GM12878 (cell line): ENCODE measurements around the gene SESN1. TPM values are rescaled to one million over a fixed set of nuclear protein-coding genes. Genes with fewer than 3 reads are reported as not detected.

Experiments
- ATAC-seq: fragments of 200-7000 bp; cut with Tn5 transposase; 3 replicates; pipeline ENCODE4 v1.9.1; 2020; ENCODE audit warnings: mild to moderate bottlenecking, moderate library complexity
- BruUV-seq: library from RNA; stranded (reverse); fragments of 400-500 nt; replicated peaks from 2 replicates; lab custom pipeline; 2021; lab: Mats Ljungman, UMichigan
- CTCF ChIA-PET: fragments of 300-600 bp; sonication (Branson Sonifier 250); formaldehyde crosslinking; extraction: SDS; loops from one replicate; lab custom pipeline; 2021; ENCODE audit warnings: inconsistent platforms; lab: Yijun Ruan, JAX
- POLR2A ChIA-PET: fragments of 350-600 bp; formaldehyde crosslinking; extraction: SDS; loops from one replicate; lab custom pipeline; 2021; ENCODE audit warnings: inconsistent platforms; lab: Charles Lee
- RAD21 ChIA-PET: fragments of 300-600 bp; sonication (Branson Sonifier 250); formaldehyde crosslinking; loops from one replicate; lab custom pipeline; 2023; ENCODE audit warnings: antibody characterized with exemption; ENCODE audit not compliant: unreplicated experiment; lab: Charles Lee
- SMC1A ChIA-PET: fragments of 300-600 bp; sonication (Branson Sonifier 250); formaldehyde crosslinking; loops from one replicate; lab custom pipeline; 2023; ENCODE audit not compliant: unreplicated experiment, uncharacterized antibody; lab: Charles Lee
- DNase-seq: peaks from one replicate; pipeline ENCODE4 v3.0.0-alpha.2; 2011; ENCODE audit warnings: low read depth, low spot score
- FAIRE-seq: peaks from 3 replicates; lab custom pipeline; 2011; peaks lifted over from hg19 to GRCh38; lab: Jason Lieb, UNC
- H2AFZ ChIP-seq: 2 replicates; pipeline ENCODE4 v1.6.0; 2011; ENCODE audit warnings: low read depth, low read length, control low read depth; ENCODE audit not compliant: control insufficient read depth
- H3K27ac ChIP-seq: 2 replicates; pipeline ENCODE4 v1.5.1; 2011; ENCODE audit warnings: control low read depth; ENCODE audit not compliant: control insufficient read depth, insufficient read depth
- H3K27me3 ChIP-seq, 2 experiments: replicated peaks in 1 of 2; 2 replicates each; pipeline versions ENCODE4 v1.6.0 to v1.6.1; 2011; ENCODE audit warnings: low read length in 1 of 2; ENCODE audit not compliant: control insufficient read depth in 2 of 2, insufficient read depth in 2 of 2
- H3K36me3 ChIP-seq, 2 experiments: 2 replicates each; pipeline ENCODE4 v1.5.1; 2011; ENCODE audit warnings: low read length in 1 of 2; ENCODE audit not compliant: control insufficient read depth in 2 of 2, insufficient read depth in 2 of 2
- H3K4me1 ChIP-seq: 2 replicates; pipeline ENCODE4 v1.6.1; 2011; ENCODE audit warnings: mild to moderate bottlenecking, low read length, moderate library complexity, mixed read lengths; ENCODE audit not compliant: control insufficient read depth, insufficient read depth
- H3K4me2 ChIP-seq: 2 replicates; pipeline ENCODE4 v1.6.0; 2011; ENCODE audit warnings: control low read depth; ENCODE audit not compliant: control insufficient read depth, insufficient read depth
- H3K4me3 ChIP-seq: fragments of 200-600 bp; sonication (generic); 2 replicates; pipeline ENCODE4 v1.5.1; 2016
- H3K79me2 ChIP-seq: 2 replicates; pipeline ENCODE4 v1.6.0; 2011; ENCODE audit warnings: low read length; ENCODE audit not compliant: control insufficient read depth, insufficient read depth
- H3K9ac ChIP-seq: 2 replicates; pipeline ENCODE4 v1.8.0; 2011; ENCODE audit warnings: low read length, control low read depth, mixed read lengths; ENCODE audit not compliant: control insufficient read depth, insufficient read depth
- H3K9me3 ChIP-seq: replicated peaks from 3 replicates; pipeline ENCODE4 v1.5.1; 2011; ENCODE audit warnings: mild to moderate bottlenecking, low read length; ENCODE audit not compliant: control insufficient read depth, insufficient read depth
- H4K20me1 ChIP-seq: 2 replicates; pipeline ENCODE4 v1.6.0; 2011; ENCODE audit not compliant: control insufficient read depth, insufficient read depth
- CBX5 ChIP-seq: sonication (generic); IDR thresholded peaks from 2 replicates; pipeline ENCODE4 v1.6.1; 2016; ENCODE audit warnings: low read depth, moderate library complexity, mild to moderate bottlenecking, inconsistent platforms
- EZH2 ChIP-seq: IDR thresholded peaks from 2 replicates; pipeline ENCODE4 v1.6.1; 2012; ENCODE audit warnings: low read depth, mild to moderate bottlenecking, control low read depth, inconsistent platforms, low read length, borderline replicate concordance; ENCODE audit not compliant: control insufficient read depth
- HSF1 ChIP-seq: fragments of 150-350 bp; IDR thresholded peaks from 2 replicates; pipeline ENCODE4 v1.6.1; 2014; ENCODE audit warnings: mild to moderate bottlenecking, low read depth, low read length
- JUND ChIP-seq: IDR thresholded peaks from 2 replicates; pipeline ENCODE4 v1.6.1; 2012; ENCODE audit warnings: low read depth, mild to moderate bottlenecking, low read length, improper control_type of control experiment, moderate library complexity
- MEF2A ChIP-seq: IDR thresholded peaks from 2 replicates; pipeline ENCODE4 v1.6.1; 2011; ENCODE audit warnings: low read depth, mild to moderate bottlenecking, low read length, moderate library complexity; ENCODE audit not compliant: insufficient read depth
- MEF2B ChIP-seq: fragments of 450-650 bp; IDR thresholded peaks from 2 replicates; pipeline ENCODE4 v1.6.1; 2018; ENCODE audit warnings: mild to moderate bottlenecking, moderate library complexity; ENCODE audit not compliant: partially characterized antibody, poor library complexity, severe bottlenecking
- RCOR1 ChIP-seq: conservative IDR thresholded peaks from 2 replicates; pipeline ENCODE4 v1.6.1; 2012; ENCODE audit warnings: low read depth, low read length, improper control_type of control experiment
- RELA ChIP-seq: fragments of 450-650 bp; IDR thresholded peaks from 2 replicates; pipeline ENCODE4 v1.8.0; 2014; ENCODE audit warnings: borderline replicate concordance; ENCODE audit not compliant: partially characterized antibody
- USF1 ChIP-seq: IDR thresholded peaks from 2 replicates; pipeline ENCODE4 v1.6.1; 2011; ENCODE audit warnings: borderline replicate concordance, low read depth, mild to moderate bottlenecking, moderate library complexity, mixed read lengths, low read length; ENCODE audit not compliant: insufficient read depth; ENCODE audit errors: extremely low read length
- WGBS: methylation state at CpG from one replicate; pipeline ENCODE4 v1.1.6; 2016; ENCODE audit warnings: low lambda C conversion rate; ENCODE audit not compliant: insufficient replicate concordance, insufficient coverage; ENCODE audit errors: missing lambda C conversion rate; 5-methylcytosine and 5-hydroxymethylcytosine counted together
- in situ Hi-C: fragments of 300-500 bp; cut with MboI; formaldehyde crosslinking; loops from 9 replicates; pipeline ENCODE4 v1.14.3; 2018; ENCODE audit warnings: mixed read lengths
- intact Hi-C: fragments of 100-400 bp; cut with micrococcal nuclease; formaldehyde crosslinking; loops from one replicate; pipeline ENCODE4 v1.14.2; 2022; ENCODE audit not compliant: unreplicated experiment
- polyA plus RNA-seq, 11 experiments: library from polyadenylated mRNA; depleted of rRNA in 4 of 11; unstranded in 6 of 11; stranded (reverse) in 5 of 11; fragments of >200 nt; fragmentation: Nextera tagmentation in 4 of 11; fragmentation: Illumina TruSeq in 1 of 11; extraction: Ambion mirVana in 4 of 11; extraction: Trizol in 1 of 11; gene quantifications; 1 replicate in 1 of 11; 2 replicates in 10 of 11; pipeline versions ENCODE4 v1.2.1 to v1.2.3, GENCODE V29; 2011 to 2016; ENCODE audit warnings: inconsistent platforms in 2 of 11, missing spikeins in 2 of 11, low read depth in 1 of 11
- total RNA-seq, 4 experiments: library from RNA; depleted of rRNA in 3 of 4; stranded (reverse); fragments of >200 nt in 3 of 4; fragmentation: Illumina TruSeq in 1 of 4; extraction: Trizol in 1 of 4; gene quantifications; 2 replicates each; pipeline versions ENCODE4 v1.2.1 to v1.2.3, GENCODE V29; 2013 to 2021
- TF ChIP-seq, protein P1 (sequence below): IDR thresholded peaks from 2 replicates; pipeline ENCODE4 v1.6.1; 2012; ENCODE audit warnings: mild to moderate bottlenecking, low read depth, low read length

Gene SESN1
- total and polyA plus RNA-seq, 10 of the 15 experiments (the other 5 are each of a cell fraction or from before 2014, with no cell fraction given), result 1.3 to 13.0 (median 3.3) TPM

- Histone ChIP-seq H3K27ac (no peak overlapping the region), H3K4me2 (no peak overlapping the region), H3K4me1 (no peaks in the 10 kb centered on the region), H3K79me2 (no peaks in the 10 kb centered on the region), H3K27me3 (peaks cover 0 to 4% of the 10 kb centered on the region in 2 experiments; a peak in 3 of 4 replicates), H3K36me3 (no peaks in the 10 kb centered on the region), H3K4me3 (no peak overlapping the region), H2AFZ (no peak overlapping the region), H3K9me3 (no peaks in the 10 kb centered on the region), H3K9ac (no peak overlapping the region), H4K20me1 (no peaks in the 10 kb centered on the region)
- ChIA-PET CTCF (no interaction called here), SMC1A (no interaction called here), POLR2A (no interaction called here), RAD21 (no interaction called here)
- no peak for FAIRE-seq
- TF ChIP-seq USF1 (no peak), CBX5 (no peak), RELA (no peak), MEF2B (no peak), EZH2 (no peak), HSF1 (no peak), JUND (no peak), RCOR1 (no peak), MEF2A (no peak)
- TF ChIP-seq, protein P1, sequence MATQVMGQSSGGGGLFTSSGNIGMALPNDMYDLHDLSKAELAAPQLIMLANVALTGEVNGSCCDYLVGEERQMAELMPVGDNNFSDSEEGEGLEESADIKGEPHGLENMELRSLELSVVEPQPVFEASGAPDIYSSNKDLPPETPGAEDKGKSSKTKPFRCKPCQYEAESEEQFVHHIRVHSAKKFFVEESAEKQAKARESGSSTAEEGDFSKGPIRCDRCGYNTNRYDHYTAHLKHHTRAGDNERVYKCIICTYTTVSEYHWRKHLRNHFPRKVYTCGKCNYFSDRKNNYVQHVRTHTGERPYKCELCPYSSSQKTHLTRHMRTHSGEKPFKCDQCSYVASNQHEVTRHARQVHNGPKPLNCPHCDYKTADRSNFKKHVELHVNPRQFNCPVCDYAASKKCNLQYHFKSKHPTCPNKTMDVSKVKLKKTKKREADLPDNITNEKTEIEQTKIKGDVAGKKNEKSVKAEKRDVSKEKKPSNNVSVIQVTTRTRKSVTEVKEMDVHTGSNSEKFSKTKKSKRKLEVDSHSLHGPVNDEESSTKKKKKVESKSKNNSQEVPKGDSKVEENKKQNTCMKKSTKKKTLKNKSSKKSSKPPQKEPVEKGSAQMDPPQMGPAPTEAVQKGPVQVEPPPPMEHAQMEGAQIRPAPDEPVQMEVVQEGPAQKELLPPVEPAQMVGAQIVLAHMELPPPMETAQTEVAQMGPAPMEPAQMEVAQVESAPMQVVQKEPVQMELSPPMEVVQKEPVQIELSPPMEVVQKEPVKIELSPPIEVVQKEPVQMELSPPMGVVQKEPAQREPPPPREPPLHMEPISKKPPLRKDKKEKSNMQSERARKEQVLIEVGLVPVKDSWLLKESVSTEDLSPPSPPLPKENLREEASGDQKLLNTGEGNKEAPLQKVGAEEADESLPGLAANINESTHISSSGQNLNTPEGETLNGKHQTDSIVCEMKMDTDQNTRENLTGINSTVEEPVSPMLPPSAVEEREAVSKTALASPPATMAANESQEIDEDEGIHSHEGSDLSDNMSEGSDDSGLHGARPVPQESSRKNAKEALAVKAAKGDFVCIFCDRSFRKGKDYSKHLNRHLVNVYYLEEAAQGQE, result no peak
- no TSS peak for BruUV-seq
- in situ Hi-C loops (no loop called here), intact Hi-C loops (no loop called here)
- 0% methylated on average over 4 of the region's 4 CpGs for WGBS
- DNase-seq, result no peak
- ATAC-seq, result no peak
Measured at GRCh38 chr6:108957221-108957620, 137.4 kb downstream of the SESN1 start.
